HepG2 (cell line): Measurements from ENCODE around the gene NECAP2. TPM values are rescaled to one million over a fixed set of nuclear protein-coding genes. Genes with fewer than 3 reads are reported as not detected.

Source experiments
- E2F5 ChIP-seq: sonication (generic); formaldehyde crosslinking; conservative IDR thresholded peaks from 2 replicates; pipeline ENCODE4 v1.4.0; 2020; ENCODE audit warnings: missing genetic modification reagents
- GMEB1 ChIP-seq: sonication (generic); formaldehyde crosslinking; IDR thresholded peaks from 2 replicates; pipeline ENCODE4 v1.5.1; 2020; ENCODE audit warnings: missing genetic modification reagents, mild to moderate bottlenecking, borderline replicate concordance
- NFE2L2 ChIP-seq: fragments of 150-350 bp; IDR thresholded peaks from 2 replicates; pipeline ENCODE4 v1.6.1; 2014; ENCODE audit warnings: low read length
- REPIN1 ChIP-seq: sonication (generic); formaldehyde crosslinking; IDR thresholded peaks from 2 replicates; pipeline ENCODE4 v1.8.0; 2022; ENCODE audit warnings: missing genetic modification reagents, low read depth, mild to moderate bottlenecking, borderline replicate concordance
- SAP130 ChIP-seq: IDR thresholded peaks from 2 replicates; pipeline ENCODE4 v1.6.1; 2016; ENCODE audit warnings: low read depth
- SIN3B ChIP-seq: fragments of 150-350 bp; IDR thresholded peaks from 2 replicates; pipeline ENCODE4 v1.6.1; 2014; ENCODE audit warnings: low read length
- TCF7L2 ChIP-seq: IDR thresholded peaks from 2 replicates; pipeline ENCODE4 v1.6.1; 2011; ENCODE audit warnings: mild to moderate bottlenecking, low read depth, low read length, moderate library complexity
- TOPORS ChIP-seq: sonication (generic); formaldehyde crosslinking; IDR thresholded peaks from 2 replicates; pipeline ENCODE4 v1.8.0; 2023; ENCODE audit warnings: mild to moderate bottlenecking, missing genetic modification reagents
- ZBED4 ChIP-seq: sonication (generic); formaldehyde crosslinking; IDR thresholded peaks from 2 replicates; pipeline ENCODE4 v1.4.0; 2020; ENCODE audit warnings: missing genetic modification reagents, borderline replicate concordance
- ZNF256 ChIP-seq: sonication (generic); formaldehyde crosslinking; conservative IDR thresholded peaks from 2 replicates; pipeline ENCODE4 v1.4.0; 2020; ENCODE audit warnings: missing genetic modification reagents
- ZNF318 ChIP-seq: sonication (generic); formaldehyde crosslinking; IDR thresholded peaks from 2 replicates; pipeline ENCODE4 v1.4.0; 2020; ENCODE audit warnings: mild to moderate bottlenecking, missing genetic modification reagents
- ZNF333 ChIP-seq: sonication (generic); formaldehyde crosslinking; IDR thresholded peaks from 2 replicates; pipeline ENCODE4 v1.4.0; 2020; ENCODE audit warnings: mild to moderate bottlenecking, missing genetic modification reagents, borderline replicate concordance
- ZNF841 ChIP-seq: sonication (generic); formaldehyde crosslinking; IDR thresholded peaks from 2 replicates; pipeline ENCODE4 v1.8.1; 2023; ENCODE audit warnings: missing genetic modification reagents, borderline replicate concordance
- polyA plus RNA-seq, 8 experiments: library from polyadenylated mRNA; depleted of rRNA in 3 of 8; stranded (reverse) in 7 of 8; unstranded in 1 of 8; fragments of >200 nt; fragmentation: Illumina TruSeq in 4 of 8; extraction: Trizol in 4 of 8; gene quantifications; 2 replicates each; pipeline versions ENCODE4 v1.2.1 to v1.2.3, GENCODE V29; 2011 to 2016; ENCODE audit warnings: low read depth in 4 of 8, missing spikeins in 1 of 8, mixed read lengths in 1 of 8; ENCODE audit not compliant: insufficient read depth in 1 of 8
- total RNA-seq, 5 experiments: library from RNA; depleted of rRNA; stranded (reverse); fragments of >200 nt; fragmentation: Illumina TruSeq; extraction: Trizol; gene quantifications; 2 replicates each; pipeline ENCODE4 v1.2.3, GENCODE V29; 2016; ENCODE audit warnings: low read depth in 1 of 5

The NECAP2 gene
- total and polyA plus RNA-seq, 2 of the 13 experiments (the other 11 are each of a cell fraction or from before 2014, with no cell fraction given): 38.5 to 52.3 TPM

GRCh38 chr1:16440470-16441281 is at the start of gene NECAP2 (continued):
- TF ChIP-seq E2F5 (CRISPR knock-in tag) (peak; percentile 66; the same call in 1 of the 2 replicates), REPIN1 (CRISPR knock-in tag) (peak; percentile 94; the same call in 1 of the 2 replicates), GMEB1 (CRISPR knock-in tag) (peak; percentile 70; the same call in 1 of the 2 replicates), SIN3B (peak; percentile 72), ZNF256 (CRISPR knock-in tag) (0 out of 2 replicates have a peak, but pooled peaks have one; percentile 23), ZBED4 (CRISPR knock-in tag) (0 out of 2 replicates have a peak, but pooled peaks have one; percentile 52), TOPORS (peak; percentile 86; the same call in 1 of the 2 replicates), NFE2L2 (no peak), TCF7L2 (no peak), ZNF841 (CRISPR knock-in tag) (no peak), ZNF318 (peak; percentile 76; the same call in 1 of the 2 replicates), SAP130 (CRISPR knock-in tag) (peak; percentile 96), ZNF333 (CRISPR knock-in tag) (no peak)
